ENCODE data around the gene C1orf87. TPM values are rescaled to one million over a fixed set of nuclear protein-coding genes. Genes with fewer than 3 reads are reported as not detected.

Gene C1orf87
- total RNA-seq, 1 experiment from 2014 or later, result not detected

DNA sequence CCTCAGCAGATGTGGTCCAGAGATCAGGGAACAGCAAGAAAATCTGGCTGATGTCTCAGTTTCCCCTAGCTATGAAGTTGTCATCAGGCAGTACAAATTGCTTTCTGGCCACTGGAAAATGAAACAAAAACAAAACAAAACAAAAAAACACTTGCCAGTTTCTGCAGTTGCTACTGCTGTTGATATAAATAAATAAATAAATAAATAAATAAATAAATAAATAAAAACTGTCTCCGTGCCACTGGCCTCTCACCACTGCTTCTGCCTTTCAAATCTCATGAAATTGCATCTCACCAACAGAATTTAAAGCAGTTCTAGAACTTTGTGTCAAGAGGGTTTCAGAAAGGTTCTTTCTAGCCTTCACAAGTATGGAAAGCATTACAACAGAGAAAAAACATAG, 62.9 kb downstream of the C1orf87 start:
- H3K4me3 ChIP-seq (ENCODE audit: low read length), result no peak overlapping the region
- H3K27me3 ChIP-seq (ENCODE audit: low read length), result peaks cover 12% of the 10 kb centered on the region
- no peak overlapping the region for H3K27ac ChIP-seq (ENCODE audit: low read length)
- BruUV-seq (replicated peaks), result no TSS peak
- intact Hi-C loops (cut with micrococcal nuclease), result no loop called here
- no peaks in the 10 kb centered on the region for H3K9me3 ChIP-seq (ENCODE audit: low read length)
- ChIA-PET POLR2A (ENCODE audit: unreplicated experiment) (no interaction called here), CTCF (no interaction called here)
- no peak overlapping the region for H3K9ac ChIP-seq (ENCODE audit: low read length)
- no peaks in the 10 kb centered on the region for H3F3A ChIP-seq (ENCODE audit: low read length, unreplicated experiment)
- DNase-seq, result no peak
- no peak overlapping the region for H2AFZ ChIP-seq (ENCODE audit: low read length)
- no peaks in the 10 kb centered on the region for H3K36me3 ChIP-seq (ENCODE audit: low read depth, low read length)
- no peaks in the 10 kb centered on the region for H4K20me1 ChIP-seq (ENCODE audit: low read length)
- no peaks in the 10 kb centered on the region for H3K9me2 ChIP-seq (replicated peaks; ENCODE audit: low read length)
- no peak overlapping the region for H3K4me2 ChIP-seq (ENCODE audit: low read length)
- H3K4me1 ChIP-seq (ENCODE audit: insufficient read depth, low read length), result no peaks in the 10 kb centered on the region
- TF ChIP-seq EZH2phosphoT487 (IDR thresholded peaks at IDR 0.05; ENCODE audit: borderline replicate concordance, low read length) (no peak), EZH2 (IDR thresholded peaks at IDR 0.05; ENCODE audit: low read length, unreplicated experiment) (no peak)
- ATAC-seq, result no peak
- no peaks in the 10 kb centered on the region for H3K79me2 ChIP-seq (ENCODE audit: low read length)

DNA sequence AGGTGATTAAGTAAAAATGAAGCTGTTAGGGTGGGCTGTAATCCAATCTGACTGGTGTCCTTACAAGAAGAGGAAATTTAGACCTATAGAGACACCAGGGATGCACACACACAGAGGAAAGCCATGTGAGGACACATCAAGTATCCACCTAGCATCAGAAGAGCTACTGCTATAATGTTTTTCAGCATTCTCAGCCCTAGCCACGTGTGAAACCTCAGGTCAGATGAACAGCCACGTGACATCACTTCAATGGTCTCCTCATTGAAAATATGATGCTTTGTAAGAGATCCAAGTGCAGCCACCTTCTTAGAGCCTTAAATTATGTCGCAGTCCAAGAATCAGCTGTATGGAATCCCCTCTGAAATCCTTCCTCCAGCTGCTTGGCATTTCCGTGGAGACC, 65.1 kb downstream of the C1orf87 start:
- no peak for ATAC-seq
- peaks cover 8% of the 10 kb centered on the region; the same call in 1 of the 2 replicates for H3K27me3 ChIP-seq (ENCODE audit: low read length)
- no peak overlapping the region for H3K27ac ChIP-seq (ENCODE audit: low read length)
- H3K36me3 ChIP-seq (ENCODE audit: low read depth, low read length), result no peaks in the 10 kb centered on the region
- POLR2A ChIA-PET (ENCODE audit: unreplicated experiment), result no interaction called here
- H3K9me3 ChIP-seq (ENCODE audit: low read length), result no peaks in the 10 kb centered on the region
- no peak for DNase-seq
- no peaks in the 10 kb centered on the region for H4K20me1 ChIP-seq (ENCODE audit: low read length)
- TF ChIP-seq CTCF (conservative IDR thresholded peaks at IDR 0.05; ENCODE audit: low read depth, low read length), result no peak
- no peak for TF ChIP-seq EZH2 (IDR thresholded peaks at IDR 0.05; ENCODE audit: low read length, unreplicated experiment)
- TF ChIP-seq EZH2phosphoT487 (IDR thresholded peaks at IDR 0.05; ENCODE audit: borderline replicate concordance, low read length), result no peak
- H3K4me3 ChIP-seq (ENCODE audit: low read length), result no peak overlapping the region
- no peaks in the 10 kb centered on the region for H3K4me1 ChIP-seq (ENCODE audit: insufficient read depth, low read length)
- H3K9ac ChIP-seq (ENCODE audit: low read length), result no peak overlapping the region
- no peaks in the 10 kb centered on the region for H3K79me2 ChIP-seq (ENCODE audit: low read length)
- intact Hi-C loops (cut with micrococcal nuclease), result no loop called here
- CTCF ChIA-PET, result no interaction called here
- H3K4me2 ChIP-seq (ENCODE audit: low read length), result no peak overlapping the region
- no peak overlapping the region for H2AFZ ChIP-seq (ENCODE audit: low read length)
- no peaks in the 10 kb centered on the region for H3F3A ChIP-seq (ENCODE audit: low read length, unreplicated experiment)
- no TSS peak for BruUV-seq (replicated peaks)
- no peaks in the 10 kb centered on the region for H3K9me2 ChIP-seq (replicated peaks; ENCODE audit: low read length)

- TF ChIP-seq EZH2 (IDR thresholded peaks at IDR 0.05; ENCODE audit: low read length, unreplicated experiment) (no peak), CTCF (conservative IDR thresholded peaks at IDR 0.05; ENCODE audit: low read depth, low read length) (no peak), EZH2phosphoT487 (IDR thresholded peaks at IDR 0.05; ENCODE audit: borderline replicate concordance, low read length) (no peak)
- H4K20me1 ChIP-seq (ENCODE audit: low read length), result no peaks in the 10 kb centered on the region
- no peak for DNase-seq
- H3K4me3 ChIP-seq (ENCODE audit: low read length), result no peak overlapping the region
- H3K9ac ChIP-seq (ENCODE audit: low read length), result no peak overlapping the region
- POLR2A ChIA-PET (ENCODE audit: unreplicated experiment), result no interaction called here
- H3K9me2 ChIP-seq (replicated peaks; ENCODE audit: low read length), result no peaks in the 10 kb centered on the region
- no peak overlapping the region for H3K4me2 ChIP-seq (ENCODE audit: low read length)
- H3F3A ChIP-seq (ENCODE audit: low read length, unreplicated experiment), result no peaks in the 10 kb centered on the region
- BruUV-seq (replicated peaks), result no TSS peak
- no peak overlapping the region for H3K27ac ChIP-seq (ENCODE audit: low read length)
- no peak for ATAC-seq
- H3K9me3 ChIP-seq (ENCODE audit: low read length), result no peaks in the 10 kb centered on the region
- no peaks in the 10 kb centered on the region for H3K79me2 ChIP-seq (ENCODE audit: low read length)
- intact Hi-C loops (cut with micrococcal nuclease), result no loop called here
- H2AFZ ChIP-seq (ENCODE audit: low read length), result no peak overlapping the region
- H3K4me1 ChIP-seq (ENCODE audit: insufficient read depth, low read length), result no peaks in the 10 kb centered on the region
- no peaks in the 10 kb centered on the region for H3K36me3 ChIP-seq (ENCODE audit: low read depth, low read length)
- H3K27me3 ChIP-seq (ENCODE audit: low read length), result peaks cover 18% of the 10 kb centered on the region
- CTCF ChIA-PET, result no interaction called here
Measured at GRCh38 chr1:60000625-60001024, 72.9 kb downstream of the C1orf87 start.
